HG03139 (cell line): ENCODE results near the gene DTD1.

Source experiments
- ATAC-seq: cut with Tn5 transposase; IDR thresholded peaks from one replicate; pipeline ENCODE4 v1.9.1; 2021; ENCODE audit not compliant: unreplicated experiment

DTD1 gene

GRCh38 chr20:18702736-18703135 is 114.9 kb downstream of the DTD1 start:
- ATAC-seq = no peak

GRCh38 chr20:18705490-18705889 is 117.6 kb downstream of the DTD1 start:
- no peak for ATAC-seq

- no peak for ATAC-seq
Observed at GRCh38 chr20:18705910-18706309, 118.1 kb downstream of the DTD1 start.

- ATAC-seq = no peak
Observed at GRCh38 chr20:18712131-18712530, 124.3 kb downstream of the DTD1 start.

GRCh38 chr20:18712882-18713281 is 125.0 kb downstream of the DTD1 start:
- ATAC-seq = no peak

- no peak for ATAC-seq
Observed at GRCh38 chr20:18715564-18715963, 127.7 kb downstream of the DTD1 start.

GRCh38 chr20:18717062-18717461 is 129.2 kb downstream of the DTD1 start:
- no peak for ATAC-seq

- ATAC-seq = no peak
Observed at GRCh38 chr20:18718129-18718528, 130.3 kb downstream of the DTD1 start.

- ATAC-seq = no peak
Observed at GRCh38 chr20:18719426-18719825, 131.6 kb downstream of the DTD1 start.

GRCh38 chr20:18721551-18722115 is 133.8 kb downstream of the DTD1 start:
- ATAC-seq = no peak

GRCh38 chr20:18722371-18722770 is 134.5 kb downstream of the DTD1 start:
- ATAC-seq = no peak

- no peak for ATAC-seq
Observed at GRCh38 chr20:18724077-18724476, 136.2 kb downstream of the DTD1 start.

GRCh38 chr20:18724788-18725464 is 137.1 kb downstream of the DTD1 start:
- no peak for ATAC-seq

- no peak for ATAC-seq
Observed at GRCh38 chr20:18727032-18727508, 139.2 kb downstream of the DTD1 start.

GRCh38 chr20:18728165-18728869 is 140.5 kb downstream of the DTD1 start:
- peak; percentile 94 for ATAC-seq

- ATAC-seq = peak; percentile 32
Observed at GRCh38 chr20:18728870-18729224, 141.0 kb downstream of the DTD1 start.

- ATAC-seq = no peak
Observed at GRCh38 chr20:18729231-18729825, 141.5 kb downstream of the DTD1 start.

GRCh38 chr20:18731940-18732339 is 144.1 kb downstream of the DTD1 start:
- no peak for ATAC-seq

- ATAC-seq = no peak
Observed at GRCh38 chr20:18734525-18735189, 146.8 kb downstream of the DTD1 start.

GRCh38 chr20:18737140-18737539 is 149.3 kb downstream of the DTD1 start:
- no peak for ATAC-seq

- no peak for ATAC-seq
Observed at GRCh38 chr20:18738055-18738454, 150.2 kb downstream of the DTD1 start.
